ENCODE measurements around the gene PIEZO2. TPM values are rescaled to one million over a fixed set of nuclear protein-coding genes. Genes with fewer than 3 reads are reported as not detected.

Gene PIEZO2
- total and polyA plus RNA-seq, 8 donors: 0.38 to 11.1 (median 3.0) TPM

DNA sequence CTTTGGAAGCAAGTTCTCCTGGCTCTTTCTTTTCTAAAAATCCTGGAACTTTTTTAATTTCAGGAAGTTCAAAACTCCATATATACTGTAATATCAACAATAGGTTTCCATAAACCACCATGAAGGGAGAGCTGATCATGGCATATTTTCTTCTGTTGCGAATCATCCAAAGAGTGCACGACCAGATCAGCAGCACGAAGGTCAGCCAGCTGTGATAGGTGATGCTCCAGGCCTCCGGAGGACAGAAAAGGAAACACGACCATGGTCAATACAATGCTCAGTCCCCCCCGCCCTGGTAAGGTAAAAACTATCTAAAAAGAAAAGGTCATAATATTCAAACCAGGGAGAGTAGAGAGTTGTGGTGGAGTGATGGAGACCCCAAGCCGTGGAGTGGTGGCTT, 354.6 kb downstream of the PIEZO2 start:
- ATAC-seq: no peak
- no peak for DNase-seq
- intact Hi-C loops (cut with DNase I): no loop called here
- TF ChIP-seq, protein P1, sequence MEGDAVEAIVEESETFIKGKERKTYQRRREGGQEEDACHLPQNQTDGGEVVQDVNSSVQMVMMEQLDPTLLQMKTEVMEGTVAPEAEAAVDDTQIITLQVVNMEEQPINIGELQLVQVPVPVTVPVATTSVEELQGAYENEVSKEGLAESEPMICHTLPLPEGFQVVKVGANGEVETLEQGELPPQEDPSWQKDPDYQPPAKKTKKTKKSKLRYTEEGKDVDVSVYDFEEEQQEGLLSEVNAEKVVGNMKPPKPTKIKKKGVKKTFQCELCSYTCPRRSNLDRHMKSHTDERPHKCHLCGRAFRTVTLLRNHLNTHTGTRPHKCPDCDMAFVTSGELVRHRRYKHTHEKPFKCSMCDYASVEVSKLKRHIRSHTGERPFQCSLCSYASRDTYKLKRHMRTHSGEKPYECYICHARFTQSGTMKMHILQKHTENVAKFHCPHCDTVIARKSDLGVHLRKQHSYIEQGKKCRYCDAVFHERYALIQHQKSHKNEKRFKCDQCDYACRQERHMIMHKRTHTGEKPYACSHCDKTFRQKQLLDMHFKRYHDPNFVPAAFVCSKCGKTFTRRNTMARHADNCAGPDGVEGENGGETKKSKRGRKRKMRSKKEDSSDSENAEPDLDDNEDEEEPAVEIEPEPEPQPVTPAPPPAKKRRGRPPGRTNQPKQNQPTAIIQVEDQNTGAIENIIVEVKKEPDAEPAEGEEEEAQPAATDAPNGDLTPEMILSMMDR (IDR thresholded peaks at IDR 0.05): no peak
- H3K4me3 ChIP-seq: no peak overlapping the region
- H3K36me3 ChIP-seq: no peaks in the 10 kb centered on the region
- no peak for FAIRE-seq
- 68 to 77% methylated on average over 7 of the region's 7 CpGs for WGBS, 2 donors
- H3K27me3 ChIP-seq: no peaks in the 10 kb centered on the region
- no peaks in the 10 kb centered on the region for H3K9me3 ChIP-seq
- peaks cover 0 to 3% (median 0%) of the 10 kb centered on the region in 3 donors for H3K4me1 ChIP-seq
- no peak overlapping the region for H3K27ac ChIP-seq

- no peaks in the 10 kb centered on the region for H3K27me3 ChIP-seq
- intact Hi-C loops (cut with DNase I): no loop called here
- H3K36me3 ChIP-seq: no peaks in the 10 kb centered on the region
- H3K9me3 ChIP-seq: no peaks in the 10 kb centered on the region
- H3K27ac ChIP-seq: no peak overlapping the region
- DNase-seq (no peak), ATAC-seq (no peak), FAIRE-seq (no peak)
- H3K4me3 ChIP-seq: no peak overlapping the region
- 44 to 47% methylated on average over 4 of the region's 4 CpGs for WGBS, 2 donors
- TF ChIP-seq, protein P1 (IDR thresholded peaks at IDR 0.05): no peak
- H3K4me1 ChIP-seq: peaks cover 0 to 3% (median 0%) of the 10 kb centered on the region in 3 donors
Measured at GRCh38 chr18:10793730-10794370, 355.5 kb downstream of the PIEZO2 start.

GRCh38 chr18:10792181-10792580, 357.2 kb downstream of the PIEZO2 start:
- H3K27ac ChIP-seq: no peak overlapping the region
- H3K9me3 ChIP-seq: no peaks in the 10 kb centered on the region
- TF ChIP-seq, protein P1 (IDR thresholded peaks at IDR 0.05): no peak
- no peaks in the 10 kb centered on the region for H3K4me1 ChIP-seq
- DNase-seq (no peak), FAIRE-seq (no peak), ATAC-seq (no peak)
- H3K4me3 ChIP-seq: no peak overlapping the region
- H3K27me3 ChIP-seq: no peaks in the 10 kb centered on the region
- intact Hi-C loops (cut with DNase I): no loop called here
- no peaks in the 10 kb centered on the region for H3K36me3 ChIP-seq
- 63 to 78% methylated on average over 4 of the region's 4 CpGs for WGBS, 2 donors

- whole genome bisulfite sequencing, 2 donors: 52 to 67% methylated on average over 7 of the region's 7 CpGs
- H3K4me3 ChIP-seq: no peak overlapping the region
- TF ChIP-seq, protein P1 (IDR thresholded peaks at IDR 0.05): no peak
- H3K27ac ChIP-seq: no peak overlapping the region
- no peaks in the 10 kb centered on the region for H3K9me3 ChIP-seq
- FAIRE-seq (no peak), ATAC-seq (no peak), DNase-seq (no peak)
- intact Hi-C loops (cut with DNase I): no loop called here
- H3K36me3 ChIP-seq: no peaks in the 10 kb centered on the region
- no peaks in the 10 kb centered on the region for H3K27me3 ChIP-seq
- H3K4me1 ChIP-seq: no peaks in the 10 kb centered on the region
Measured at GRCh38 chr18:10791169-10791831, 358.1 kb downstream of the PIEZO2 start.

DNA sequence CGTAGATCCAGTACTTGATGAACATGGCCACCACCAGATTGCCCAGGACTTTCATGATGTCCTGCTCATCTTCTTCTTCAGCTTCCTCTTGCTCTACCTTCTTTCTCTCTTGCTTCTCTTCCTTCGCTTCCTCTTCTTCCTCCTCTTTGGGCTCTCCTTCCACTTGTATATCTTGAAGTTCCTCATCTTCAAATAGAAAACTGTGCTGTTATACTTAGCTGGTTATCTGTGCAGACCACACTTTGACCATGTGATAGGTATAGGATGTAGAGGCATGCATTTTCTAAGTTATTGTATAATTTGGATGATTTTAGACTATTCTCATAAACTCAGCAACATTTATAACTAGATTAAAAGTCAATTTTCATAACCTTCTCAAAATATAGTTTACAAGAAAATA, 360.2 kb downstream of the PIEZO2 start:
- WGBS, 2 donors: 57 to 73% methylated on average over 2 of the region's 2 CpGs

More for the DNA sequence above, 360.2 kb downstream of the PIEZO2 start:
- Histone ChIP-seq H3K27me3 (no peaks in the 10 kb centered on the region), H3K4me3 (no peak overlapping the region), H3K4me1 (no peaks in the 10 kb centered on the region), H3K36me3 (no peaks in the 10 kb centered on the region), H3K9me3 (no peaks in the 10 kb centered on the region), H3K27ac (no peak overlapping the region)
- no peak for DNase-seq
- intact Hi-C loops (cut with DNase I): no loop called here
- no peak for FAIRE-seq
- ATAC-seq: no peak
- TF ChIP-seq, protein P1 (IDR thresholded peaks at IDR 0.05): no peak
